Measurements from ENCODE around the gene FABP6.
"Not testable (repeated sequence)": the region's sequence is repeated elsewhere in the genome, so short reads cannot be mapped to it uniquely, and the experiment has no call there.

The FABP6 gene

GRCh38 chr5:160219356-160219755 lies 9.9 kb upstream of the FABP6 start:
- DNase-seq (ENCODE audit: low read depth in 2 of 2, low spot score in 1 of 2) = no peak

GRCh38 chr5:160221082-160221481 lies 8.2 kb upstream of the FABP6 start:
- DNase-seq (ENCODE audit: low read depth in 2 of 2, low spot score in 1 of 2) = no peak

GRCh38 chr5:160227012-160227411 lies 2.3 kb upstream of the FABP6 start:
- no peak for DNase-seq (ENCODE audit: low read depth in 2 of 2, low spot score in 1 of 2)

GRCh38 chr5:160230686-160231527 lies 1.6 kb downstream of the FABP6 start:
- no peak for DNase-seq (ENCODE audit: low read depth in 2 of 2, low spot score in 1 of 2)

- DNase-seq (ENCODE audit: low read depth in 2 of 2, low spot score in 1 of 2) = no peak
Observed at GRCh38 chr5:160231783-160232342, 2.6 kb downstream of the FABP6 start.

- DNase-seq (ENCODE audit: low read depth in 2 of 2, low spot score in 1 of 2) = no peak
Observed at GRCh38 chr5:160233215-160233614, 3.9 kb downstream of the FABP6 start.

- no peak for DNase-seq (ENCODE audit: low read depth in 2 of 2, low spot score in 1 of 2)
Observed at GRCh38 chr5:160235731-160236130, 6.4 kb downstream of the FABP6 start.

- DNase-seq (ENCODE audit: low read depth in 2 of 2, low spot score in 1 of 2) = no peak
Observed at GRCh38 chr5:160237571-160238093, 8.3 kb downstream of the FABP6 start.

GRCh38 chr5:160240350-160240749 lies 11.0 kb downstream of the FABP6 start:
- no peak for DNase-seq (ENCODE audit: low read depth in 2 of 2, low spot score in 1 of 2)

GRCh38 chr5:160242145-160242544 lies 12.8 kb downstream of the FABP6 start:
- DNase-seq (ENCODE audit: low read depth in 2 of 2, low spot score in 1 of 2) = no peak

GRCh38 chr5:160245506-160246086 lies 16.3 kb downstream of the FABP6 start:
- DNase-seq (ENCODE audit: low read depth in 2 of 2, low spot score in 1 of 2) = no peak

- DNase-seq (ENCODE audit: low read depth in 2 of 2, low spot score in 1 of 2) = not testable (repeated sequence)
Observed at GRCh38 chr5:160249570-160249969, 20.3 kb downstream of the FABP6 start.

- no peak for DNase-seq (ENCODE audit: low read depth in 2 of 2, low spot score in 1 of 2)
Observed at GRCh38 chr5:160250226-160250625, 20.9 kb downstream of the FABP6 start.

GRCh38 chr5:160250826-160251225 lies 21.5 kb downstream of the FABP6 start:
- no peak for DNase-seq (ENCODE audit: low read depth in 2 of 2, low spot score in 1 of 2)

- DNase-seq (ENCODE audit: low read depth in 2 of 2, low spot score in 1 of 2) = no peak
Observed at GRCh38 chr5:160251406-160252155, 22.3 kb downstream of the FABP6 start.

- DNase-seq (ENCODE audit: low read depth in 2 of 2, low spot score in 1 of 2) = no peak
Observed at GRCh38 chr5:160252916-160253315, 23.6 kb downstream of the FABP6 start.

- DNase-seq (ENCODE audit: low read depth in 2 of 2, low spot score in 1 of 2) = no peak
Observed at GRCh38 chr5:160253441-160253840, 24.1 kb downstream of the FABP6 start.

GRCh38 chr5:160254706-160255105 lies 25.4 kb downstream of the FABP6 start:
- no peak for DNase-seq (ENCODE audit: low read depth in 2 of 2, low spot score in 1 of 2)

GRCh38 chr5:160259341-160259740 lies 30.0 kb downstream of the FABP6 start:
- no peak for DNase-seq (ENCODE audit: low read depth in 2 of 2, low spot score in 1 of 2)

GRCh38 chr5:160260006-160260775 lies 30.9 kb downstream of the FABP6 start:
- DNase-seq (ENCODE audit: low read depth in 2 of 2, low spot score in 1 of 2) = no peak

All from stimulated activated CD8-positive, alpha-beta memory T cell treated with anti-CD3 and anti-CD28 coated beads, Interleukin-4, amount 100 ng/mL, for 1 hour (primary cell).